Measurements from ENCODE around the gene SIGLEC10. TPM values are rescaled to one million over a fixed set of nuclear protein-coding genes. Genes with fewer than 3 reads are reported as not detected.
A peak's percentile ranks its signal among the peaks of the same experiment; 100 is the strongest.

Gene SIGLEC10
- polyA plus RNA-seq, 1 experiment, result not detected

GRCh38 chr19:51441410-51442390, 24.3 kb upstream of the SIGLEC10 start:
- ChIA-PET POLR2A (no interaction called here), CTCF (interaction anchor here (0.8 kb wide), 1 partner anchor 74 kb away, joined by 3 read pairs; no protein-coding TSS in a partner anchor)
- no peak for DNase-seq (ENCODE audit: low read depth)
- Histone ChIP-seq H3K36me3 (ENCODE audit: control insufficient read depth, insufficient read depth, low read length) (no peaks in the 10 kb centered on the region), H3K4me3 (ENCODE audit: low read depth, low read length) (no peak overlapping the region), H3K27me3 (ENCODE audit: control insufficient read depth, insufficient read depth, low read length) (no peaks in the 10 kb centered on the region)
- TF ChIP-seq CTCF (IDR thresholded peaks at IDR 0.05; ENCODE audit: insufficient read depth, low read depth, low read length), result no peak

GRCh38 chr19:51440846-51441409, 23.5 kb upstream of the SIGLEC10 start:
- no peak for TF ChIP-seq CTCF (IDR thresholded peaks at IDR 0.05; ENCODE audit: insufficient read depth, low read depth, low read length)
- DNase-seq (ENCODE audit: low read depth), result no peak
- H3K4me3 ChIP-seq (ENCODE audit: low read depth, low read length), result no peak overlapping the region
- H3K36me3 ChIP-seq (ENCODE audit: control insufficient read depth, insufficient read depth, low read length), result no peaks in the 10 kb centered on the region
- POLR2A ChIA-PET, result no interaction called here
- no peaks in the 10 kb centered on the region for H3K27me3 ChIP-seq (ENCODE audit: control insufficient read depth, insufficient read depth, low read length)
- CTCF ChIA-PET, result interaction anchor here (1.4 kb wide), 1 partner anchor 32 kb away, joined by 3 read pairs; no protein-coding TSS in a partner anchor

DNA sequence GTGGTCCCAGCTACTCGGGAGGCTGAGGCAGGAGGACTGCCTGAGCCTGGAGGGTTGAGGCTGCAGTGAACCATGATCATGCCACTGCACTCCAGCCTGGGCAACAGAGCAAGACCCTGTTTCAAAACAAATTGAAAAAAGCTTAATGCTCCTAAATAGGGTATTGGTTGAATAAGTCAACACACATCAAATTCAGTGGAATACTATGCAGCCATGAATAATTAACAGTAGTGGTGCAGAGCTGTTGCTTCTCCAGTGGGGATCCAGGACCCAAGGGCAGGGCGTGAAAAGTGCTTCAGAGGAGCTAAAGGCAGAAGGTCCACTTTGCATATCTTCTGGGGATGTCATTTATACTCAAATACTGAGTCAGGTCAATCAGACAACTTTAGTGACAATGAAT, 22.6 kb upstream of the SIGLEC10 start:
- DNase-seq (ENCODE audit: low read depth), result no peak
- no peak for TF ChIP-seq CTCF (IDR thresholded peaks at IDR 0.05; ENCODE audit: insufficient read depth, low read depth, low read length)
- Histone ChIP-seq H3K4me3 (ENCODE audit: low read depth, low read length) (no peak overlapping the region), H3K27me3 (ENCODE audit: control insufficient read depth, insufficient read depth, low read length) (no peaks in the 10 kb centered on the region), H3K36me3 (ENCODE audit: control insufficient read depth, insufficient read depth, low read length) (no peaks in the 10 kb centered on the region)
- CTCF ChIA-PET, result interaction anchor here (0.9 to 2.2 kb wide), 5 partner anchors 18 to 102 kb away, joined by 3 to 7 read pairs (median 3); no protein-coding TSS in a partner anchor
- POLR2A ChIA-PET, result no interaction called here

DNA sequence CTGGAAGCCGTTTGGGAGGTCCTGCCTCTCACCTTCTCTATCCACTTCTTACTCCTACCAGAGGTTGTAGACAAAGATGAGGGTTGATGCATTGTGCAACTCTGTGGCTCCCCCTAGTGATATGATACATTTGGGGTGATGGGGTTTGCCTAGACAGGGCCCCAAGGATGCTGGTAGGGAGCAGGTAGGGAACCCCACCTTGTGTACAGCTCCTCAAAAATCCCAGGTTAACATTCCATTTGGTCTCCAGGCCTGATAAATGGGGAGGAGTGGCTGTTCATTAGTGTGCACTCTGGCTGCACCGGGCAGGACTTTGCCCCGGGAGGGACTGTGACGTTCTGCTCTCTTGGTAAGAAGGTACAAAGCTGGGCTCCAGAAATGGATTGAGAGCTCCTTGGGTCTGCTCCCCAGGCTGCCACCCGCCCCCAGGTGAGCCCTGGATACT, 21.6 kb upstream of the SIGLEC10 start:
- no peak overlapping the region for H3K4me3 ChIP-seq (ENCODE audit: low read depth, low read length)
- no peaks in the 10 kb centered on the region for H3K27me3 ChIP-seq (ENCODE audit: control insufficient read depth, insufficient read depth, low read length)
- ChIA-PET CTCF (interaction anchor here (0.8 to 2.2 kb wide), 5 partner anchors 17 to 101 kb away, joined by 3 to 7 read pairs (median 3); no protein-coding TSS in a partner anchor), POLR2A (no interaction called here)
- no peaks in the 10 kb centered on the region for H3K36me3 ChIP-seq (ENCODE audit: control insufficient read depth, insufficient read depth, low read length)
- no peak for DNase-seq (ENCODE audit: low read depth)
- TF ChIP-seq CTCF (IDR thresholded peaks at IDR 0.05; ENCODE audit: insufficient read depth, low read depth, low read length), result peak; percentile 51

- Histone ChIP-seq H3K27me3 (ENCODE audit: control insufficient read depth, insufficient read depth, low read length) (no peaks in the 10 kb centered on the region), H3K4me3 (ENCODE audit: low read depth, low read length) (no peak overlapping the region), H3K36me3 (ENCODE audit: control insufficient read depth, insufficient read depth, low read length) (no peaks in the 10 kb centered on the region)
- POLR2A ChIA-PET, result no interaction called here
- CTCF ChIA-PET, result no interaction called here
- no peak for TF ChIP-seq CTCF (IDR thresholded peaks at IDR 0.05; ENCODE audit: insufficient read depth, low read depth, low read length)
- DNase-seq (ENCODE audit: low read depth), result no peak
Measured at GRCh38 chr19:51434456-51434855, 17.0 kb upstream of the SIGLEC10 start.
